Prostate gland (tissue), 2 donors: ENCODE results near the gene LAMA2. TPM values are rescaled to one million over a fixed set of nuclear protein-coding genes. Genes with fewer than 3 reads are reported as not detected.

Experiments
- DNase-seq: peaks from one replicate; pipeline ENCODE4 v3.0.0-alpha.2; 2019; ENCODE audit warnings: low spot score
- H3K27ac ChIP-seq, 2 donors: fragments of 200-600 bp; sonication (generic); 2 replicates each; pipeline ENCODE4 v1.5.1; 2017 to 2019
- H3K27me3 ChIP-seq: fragments of 200-600 bp; sonication (generic); replicated peaks from 2 replicates; pipeline ENCODE4 v1.5.1; 2019; ENCODE audit not compliant: insufficient read depth
- H3K36me3 ChIP-seq, 2 donors: fragments of 200-600 bp; sonication (generic); 1 replicate in 1 of 2; 2 replicates in 1 of 2; pipeline versions ENCODE4 v1.5.1 to v1.8.1; 2017 to 2019
- H3K4me1 ChIP-seq: fragments of 200-600 bp; sonication (generic); replicated peaks from 2 replicates; pipeline ENCODE4 v1.5.1; 2019
- H3K4me3 ChIP-seq, 2 donors: fragments of 200-600 bp; sonication (generic); 2 replicates each; pipeline ENCODE4 v1.5.1; 2017 to 2019
- H3K9me3 ChIP-seq: fragments of 200-600 bp; sonication (generic); 2 replicates; pipeline ENCODE4 v1.5.1; 2017
- CTCF ChIP-seq, 4 experiments: fragments of 200-600 bp in 2 of 4; fragments of 450-650 bp in 2 of 4; sonication (generic) in 2 of 4; IDR thresholded peaks; 1 replicate in 3 of 4; 2 replicates in 1 of 4; pipeline ENCODE4 v1.5.1; 2016 to 2019; ENCODE audit warnings: antibody characterized with exemption in 4 of 4, mild to moderate bottlenecking in 2 of 4, moderate library complexity in 2 of 4
- POLR2A ChIP-seq: fragments of 450-650 bp; IDR thresholded peaks from one replicate; pipeline ENCODE4 v1.6.1; 2016; ENCODE audit warnings: antibody characterized with exemption, mild to moderate bottlenecking
- POLR2AphosphoS5 ChIP-seq: sonication (generic); formaldehyde crosslinking; IDR thresholded peaks from one replicate; pipeline ENCODE4 v1.6.1; 2017; ENCODE audit warnings: antibody characterized with exemption
- WGBS: methylation state at CpG from one replicate; pipeline ENCODE4 v1.1.5; 2018; 5-methylcytosine and 5-hydroxymethylcytosine counted together
- intact Hi-C: fragments of 100-400 bp; cut with DNase I; formaldehyde crosslinking; loops from one replicate; pipeline ENCODE4 v1.14.2; 2022
- total RNA-seq, 2 donors: library from RNA; depleted of rRNA; stranded (reverse); fragments of >200 nt; gene quantifications; one replicate each; pipeline ENCODE4 v1.1.0, GENCODE V29; 2016

LAMA2 gene
- total RNA-seq, 2 donors from 2014 or later, result 10.1 to 89.1 TPM

GRCh38 chr6:129475477-129476247 lies 592.7 kb downstream of the LAMA2 start:
- Histone ChIP-seq H3K27ac (no peak overlapping the region), H3K4me1 (no peaks in the 10 kb centered on the region), H3K9me3 (no peaks in the 10 kb centered on the region), H3K4me3 (no peak overlapping the region), H3K27me3 (no peaks in the 10 kb centered on the region), H3K36me3 (no peaks in the 10 kb centered on the region)
- intact Hi-C loops, result no loop called here
- 56% methylated on average over 7 of the region's 7 CpGs for WGBS
- DNase-seq, result no peak
- TF ChIP-seq POLR2A, result no peak
- TF ChIP-seq CTCF (IDR thresholded peaks at IDR 0.05), result no peak
- no peak for TF ChIP-seq POLR2AphosphoS5

GRCh38 chr6:129476248-129476564 lies 593.3 kb downstream of the LAMA2 start:
- intact Hi-C loops, result no loop called here
- DNase-seq, result no peak
- TF ChIP-seq CTCF (IDR thresholded peaks at IDR 0.05) (no peak), POLR2AphosphoS5 (no peak), POLR2A (no peak)
- Histone ChIP-seq H3K4me1 (no peaks in the 10 kb centered on the region), H3K9me3 (no peaks in the 10 kb centered on the region), H3K27me3 (no peaks in the 10 kb centered on the region), H3K4me3 (no peak overlapping the region), H3K27ac (no peak overlapping the region), H3K36me3 (no peaks in the 10 kb centered on the region)
- WGBS, result 78% methylated on average over 4 of the region's 4 CpGs

GRCh38 chr6:129476810-129477209 lies 593.9 kb downstream of the LAMA2 start:
- no peak overlapping the region for H3K27ac ChIP-seq

GRCh38 chr6:129478379-129478778 lies 595.4 kb downstream of the LAMA2 start:
- no peak for DNase-seq
- WGBS, result 93% methylated on average over 4 of the region's 4 CpGs
- TF ChIP-seq CTCF (IDR thresholded peaks at IDR 0.05) (no peak), POLR2AphosphoS5 (no peak), POLR2A (no peak)
- no peak overlapping the region for H3K4me3 ChIP-seq
- H3K36me3 ChIP-seq, result no peaks in the 10 kb centered on the region
- intact Hi-C loops, result no loop called here
- no peak overlapping the region for H3K27ac ChIP-seq
- H3K4me1 ChIP-seq, result no peaks in the 10 kb centered on the region
- H3K9me3 ChIP-seq, result no peaks in the 10 kb centered on the region
- no peaks in the 10 kb centered on the region for H3K27me3 ChIP-seq

More at GRCh38 chr6:129476810-129477209, 593.9 kb downstream of the LAMA2 start:
- H3K36me3 ChIP-seq, result no peaks in the 10 kb centered on the region
- TF ChIP-seq POLR2A (no peak), CTCF (IDR thresholded peaks at IDR 0.05) (no peak), POLR2AphosphoS5 (no peak)
- no peak overlapping the region for H3K4me3 ChIP-seq
- 90% methylated on average over 4 of the region's 4 CpGs for WGBS
- no peaks in the 10 kb centered on the region for H3K4me1 ChIP-seq
- H3K27me3 ChIP-seq, result no peaks in the 10 kb centered on the region
- H3K9me3 ChIP-seq, result no peaks in the 10 kb centered on the region
- intact Hi-C loops, result no loop called here
- no peak for DNase-seq

- Histone ChIP-seq H3K36me3 (no peaks in the 10 kb centered on the region), H3K9me3 (no peaks in the 10 kb centered on the region), H3K27me3 (no peaks in the 10 kb centered on the region), H3K27ac (no peak overlapping the region), H3K4me1 (no peaks in the 10 kb centered on the region), H3K4me3 (no peak overlapping the region)
- DNase-seq, result no peak
- TF ChIP-seq POLR2A, result no peak
- no peak for TF ChIP-seq CTCF (IDR thresholded peaks at IDR 0.05)
- no peak for TF ChIP-seq POLR2AphosphoS5
- intact Hi-C loops, result no loop called here
- 85% methylated on average over 4 of the region's 4 CpGs for WGBS
These were observed 598.8 kb downstream of the LAMA2 start for GRCh38 chr6:129481706-129482105.
